ENCODE measurements around the gene USP49.

Gene USP49

GRCh38 chr6:41744236-41744787 is 150.9 kb downstream of the USP49 start:
- Histone ChIP-seq H3K27me3 (ENCODE audit: control insufficient read depth, insufficient read depth, low read length) (no peaks in the 10 kb centered on the region), H3K27ac (ENCODE audit: low read depth, low read length) (no peak overlapping the region), H3K36me3 (ENCODE audit: control insufficient read depth, insufficient read depth, low read length) (no peaks in the 10 kb centered on the region), H3K4me1 (ENCODE audit: control insufficient read depth, insufficient read depth, low read length) (no peaks in the 10 kb centered on the region), H3K4me3 (ENCODE audit: low read length) (no peak overlapping the region), H3K9ac (ENCODE audit: low read length) (no peak overlapping the region)

DNA sequence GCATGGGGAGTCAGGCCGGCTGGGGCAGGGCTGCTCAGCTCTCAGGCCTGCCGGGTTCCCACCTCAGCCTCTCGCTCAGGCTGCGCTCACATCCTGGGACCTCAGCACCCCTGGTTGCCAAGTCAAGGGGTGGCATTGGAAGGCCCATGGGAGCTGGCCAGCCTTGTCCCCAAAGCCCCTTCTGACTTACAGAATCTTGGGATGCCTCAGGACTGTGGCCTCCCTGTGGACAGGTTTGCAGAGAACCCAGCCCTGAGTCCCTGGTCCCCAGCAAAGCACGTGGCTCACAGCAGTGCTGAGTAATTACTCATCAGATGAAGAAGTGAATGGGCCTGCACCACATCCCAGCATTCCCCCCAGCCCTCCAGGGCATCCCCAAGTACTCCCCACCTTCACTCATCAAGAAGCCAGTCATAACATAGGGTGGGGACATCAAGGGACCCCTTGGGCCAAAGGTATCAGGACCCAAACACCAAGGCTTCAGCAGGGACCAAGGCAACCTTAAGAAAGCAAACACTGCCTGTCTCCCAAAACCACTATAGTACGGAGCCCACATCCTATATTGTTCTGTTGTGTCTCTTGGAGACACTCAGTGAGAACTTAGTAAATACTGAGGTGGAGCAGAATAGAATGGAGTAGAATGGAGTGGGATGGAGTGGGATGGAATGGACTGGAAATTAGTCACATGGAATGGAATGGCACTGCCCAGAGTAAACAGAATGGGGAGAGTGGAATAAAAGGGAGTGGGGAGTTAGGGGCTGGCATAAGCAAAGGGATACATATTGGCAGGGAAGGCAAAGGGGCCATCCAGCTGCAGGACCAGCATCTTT is 151.6 kb downstream of the USP49 start:
- Histone ChIP-seq H3K4me1 (ENCODE audit: control insufficient read depth, insufficient read depth, low read length) (no peaks in the 10 kb centered on the region), H3K4me3 (ENCODE audit: low read length) (no peak overlapping the region), H3K36me3 (ENCODE audit: control insufficient read depth, insufficient read depth, low read length) (no peaks in the 10 kb centered on the region), H3K9ac (ENCODE audit: low read length) (no peak overlapping the region), H3K27ac (ENCODE audit: low read depth, low read length) (no peak overlapping the region), H3K27me3 (ENCODE audit: control insufficient read depth, insufficient read depth, low read length) (no peaks in the 10 kb centered on the region)

DNA sequence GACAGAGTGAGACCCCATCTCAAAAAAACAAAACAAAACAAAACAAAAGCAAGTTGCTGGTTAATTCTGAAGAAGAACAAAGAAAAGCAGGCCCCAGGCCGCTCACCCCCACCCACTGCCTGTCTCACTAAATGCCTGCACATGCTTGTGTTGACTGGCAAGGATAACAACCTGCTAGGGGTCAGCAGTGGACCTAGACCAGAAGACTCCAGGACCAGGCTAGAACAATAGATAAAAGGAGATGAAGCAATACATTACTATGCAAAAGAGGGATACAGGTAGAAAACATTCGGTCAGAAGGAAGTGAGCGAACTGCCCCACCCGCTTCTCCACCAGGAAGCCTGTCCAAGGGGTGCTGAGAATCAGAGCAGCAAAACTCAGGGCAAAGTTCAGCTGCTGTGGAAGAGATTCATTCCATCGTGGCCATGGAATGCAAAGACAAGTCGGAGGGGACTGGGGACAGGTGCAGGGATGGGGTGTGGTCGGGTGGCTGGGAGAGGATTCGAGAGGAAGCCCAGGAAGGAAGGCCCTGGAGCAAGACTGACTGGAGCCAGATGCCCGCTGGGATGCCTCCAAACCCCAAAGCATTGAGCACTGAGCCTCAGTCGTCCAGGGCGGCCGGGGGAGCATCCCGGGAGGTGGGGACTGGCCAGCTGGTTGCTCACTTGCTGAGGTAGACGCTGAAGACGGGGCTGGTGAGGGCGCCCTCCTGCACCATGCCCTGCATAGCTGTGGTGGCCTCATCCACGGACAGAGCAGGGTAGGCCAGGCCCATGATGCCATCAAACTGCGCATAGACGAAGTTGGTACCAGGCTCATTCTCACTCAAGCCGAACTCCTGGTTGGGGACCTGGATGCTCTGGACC is 153.3 kb downstream of the USP49 start:
- Histone ChIP-seq H3K9ac (ENCODE audit: low read length) (no peak overlapping the region), H3K4me1 (ENCODE audit: control insufficient read depth, insufficient read depth, low read length) (no peaks in the 10 kb centered on the region), H3K36me3 (ENCODE audit: control insufficient read depth, insufficient read depth, low read length) (no peaks in the 10 kb centered on the region), H3K27me3 (ENCODE audit: control insufficient read depth, insufficient read depth, low read length) (no peaks in the 10 kb centered on the region), H3K27ac (ENCODE audit: low read depth, low read length) (no peak overlapping the region), H3K4me3 (ENCODE audit: low read length) (no peak overlapping the region)

GRCh38 chr6:41740366-41741162 is 154.6 kb downstream of the USP49 start:
- H3K27ac ChIP-seq (ENCODE audit: low read depth, low read length), result no peak overlapping the region

More at GRCh38 chr6:41740366-41741162, 154.6 kb downstream of the USP49 start:
- Histone ChIP-seq H3K4me3 (ENCODE audit: low read length) (no peak overlapping the region), H3K4me1 (ENCODE audit: control insufficient read depth, insufficient read depth, low read length) (peaks cover 3% of the 10 kb centered on the region), H3K36me3 (ENCODE audit: control insufficient read depth, insufficient read depth, low read length) (no peaks in the 10 kb centered on the region), H3K9ac (ENCODE audit: low read length) (no peak overlapping the region), H3K27me3 (ENCODE audit: control insufficient read depth, insufficient read depth, low read length) (no peaks in the 10 kb centered on the region)
